Measurements from ENCODE around the gene RNF6. TPM values are rescaled to one million over a fixed set of nuclear protein-coding genes. Genes with fewer than 3 reads are reported as not detected.

Gene RNF6
- polyA plus RNA-seq, 1 of the 3 experiments (the other 2 are of a cell fraction), result 13.8 TPM

- CTCF ChIA-PET, result no interaction called here
Measured at GRCh38 chr13:26246154-26246553, 24.0 kb upstream of the RNF6 start.

More at GRCh38 chr13:26246154-26246553, 24.0 kb upstream of the RNF6 start:
- Histone ChIP-seq H3K27me3 (ENCODE audit: insufficient read depth) (no peaks in the 10 kb centered on the region), H3K9ac (no peak overlapping the region), H3K4me2 (no peak overlapping the region), H3K79me2 (ENCODE audit: insufficient read depth) (no peaks in the 10 kb centered on the region), H3K4me3 (ENCODE audit: low read depth in 2 of 2, low read length in 1 of 2) (no peak overlapping the region), H4K20me1 (ENCODE audit: insufficient read depth) (no peaks in the 10 kb centered on the region), H3K36me3 (replicated peaks in 1 of 2; ENCODE audit: control insufficient read depth in 1 of 2, insufficient read depth in 2 of 2, low read length in 1 of 2) (no peaks in the 10 kb centered on the region), H3K27ac (ENCODE audit: low read depth in 2 of 2, low read length in 1 of 2) (no peak overlapping the region), H2AFZ (ENCODE audit: low read depth) (no peak overlapping the region), H3K9me3 (peaks cover 7% of the 10 kb centered on the region), H3K9me2 (no peaks in the 10 kb centered on the region), H3K4me1 (ENCODE audit: control insufficient read depth in 1 of 2, insufficient read depth in 2 of 2, low read depth in 1 of 2, low read length in 1 of 2) (no peaks in the 10 kb centered on the region), H3F3A (replicated peaks; ENCODE audit: insufficient read depth) (no peaks in the 10 kb centered on the region)
- WGBS (ENCODE audit: low lambda C conversion rate), result 87% methylated on average over 5 of the region's 5 CpGs
- POLR2A ChIA-PET, result no interaction called here
- no peak for TF ChIP-seq EZH2phosphoT487 (IDR thresholded peaks at IDR 0.05; ENCODE audit: borderline replicate concordance, low read depth)
- no peak for TF ChIP-seq RAD21 (IDR thresholded peaks at IDR 0.05; ENCODE audit: low read length)
- no peak for TF ChIP-seq RXRA (IDR thresholded peaks at IDR 0.05; ENCODE audit: borderline replicate concordance, low read depth)
- no peak for TF ChIP-seq TCF12 (IDR thresholded peaks at IDR 0.05)
- TF ChIP-seq CTCF (IDR thresholded peaks at IDR 0.05), result no peak
- no peak for TF ChIP-seq IRF3 (IDR thresholded peaks at IDR 0.05; ENCODE audit: low read depth, low read length)
- no peak for TF ChIP-seq ZBTB33 (IDR thresholded peaks at IDR 0.05; ENCODE audit: borderline replicate concordance, low read depth)
- no peak for TF ChIP-seq TAF1 (IDR thresholded peaks at IDR 0.05; ENCODE audit: borderline replicate concordance, low read depth, low read length)
- TF ChIP-seq JUND (IDR thresholded peaks at IDR 0.05), result no peak
- TF ChIP-seq EP300 (IDR thresholded peaks at IDR 0.05; ENCODE audit: borderline replicate concordance in 1 of 2, low read depth in 1 of 2, low read length in 1 of 2), result no peak
- TF ChIP-seq USF2 (IDR thresholded peaks at IDR 0.05; ENCODE audit: borderline replicate concordance, low read depth, low read length), result no peak
- no peak for TF ChIP-seq MXI1 (IDR thresholded peaks at IDR 0.05; ENCODE audit: low read depth, low read length)
- no peak for TF ChIP-seq PBX3 (IDR thresholded peaks at IDR 0.05)
- no peak for TF ChIP-seq POLR2AphosphoS5 (IDR thresholded peaks at IDR 0.05; ENCODE audit: low read depth, low read length)
- TF ChIP-seq NFIC (IDR thresholded peaks at IDR 0.05; ENCODE audit: borderline replicate concordance), result no peak
- TF ChIP-seq USF1 (IDR thresholded peaks at IDR 0.05; ENCODE audit: borderline replicate concordance, low read depth), result no peak
- no peak for TF ChIP-seq MEF2A (IDR thresholded peaks at IDR 0.05; ENCODE audit: borderline replicate concordance, low read depth)
- TF ChIP-seq MAX (IDR thresholded peaks at IDR 0.05; ENCODE audit: low read depth), result no peak
- no peak for DNase-seq
